NCI-H510A treated with DMSO at 0.1 percent for 48 hours (cell line): ENCODE data around the gene AGBL2.
"Not testable (repeated sequence)": the region's sequence is repeated elsewhere in the genome, so short reads cannot be mapped to it uniquely, and the experiment has no call there.

Source experiments
- DNase-seq: peaks from one replicate; lab custom pipeline; 2025; lab: John Stamatoyannopoulos, UW

AGBL2 gene

GRCh38 chr11:47715082-47715669 lies at the start of gene AGBL2:
AGBL2 (minus strand) TSS chr11:47715369; CDS start chr11:47714650, 719 bp downstream.
- DNase-seq, result peak; percentile 68

GRCh38 chr11:47759291-47759690 lies 44.1 kb upstream of the AGBL2 start:
- not testable (repeated sequence) for DNase-seq

DNA sequence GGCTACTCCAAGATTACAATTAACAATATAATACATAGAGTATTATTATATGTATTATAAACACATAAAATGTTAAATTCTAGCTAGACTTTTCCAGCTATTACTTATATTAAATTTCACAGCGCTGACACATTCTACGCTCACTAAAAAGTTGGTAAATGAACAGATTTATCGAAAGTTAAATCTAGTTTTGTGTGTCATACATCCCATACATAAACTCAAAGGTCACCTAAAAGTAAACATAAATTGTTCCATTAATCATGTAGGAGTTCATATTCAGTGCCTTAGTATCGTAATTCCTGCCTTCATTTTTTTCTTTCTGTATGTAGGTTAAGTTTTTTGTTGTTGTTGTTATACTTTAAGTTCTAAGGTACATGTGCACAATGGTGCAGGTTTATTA lies 41.0 kb upstream of the AGBL2 start:
- DNase-seq, result no peak

DNA sequence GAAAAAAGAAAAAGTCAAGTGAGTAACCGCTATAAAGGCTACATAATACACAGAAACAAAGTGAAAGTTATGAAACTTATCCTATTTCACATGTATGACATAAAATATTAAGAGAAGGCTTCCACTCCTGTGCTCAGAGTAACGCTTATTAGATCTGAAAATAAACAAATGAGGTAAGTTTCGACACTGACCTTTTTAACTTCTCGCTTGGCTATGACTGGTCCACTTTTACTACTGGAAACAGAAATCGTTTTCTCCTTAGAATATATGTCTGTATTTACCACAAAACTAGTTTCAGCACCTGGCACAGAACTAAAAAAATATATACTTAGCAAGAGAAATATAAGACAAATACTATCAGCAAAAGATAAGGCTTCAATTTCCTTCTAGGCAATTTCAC lies 35.6 kb upstream of the AGBL2 start:
- DNase-seq, result no peak

DNA sequence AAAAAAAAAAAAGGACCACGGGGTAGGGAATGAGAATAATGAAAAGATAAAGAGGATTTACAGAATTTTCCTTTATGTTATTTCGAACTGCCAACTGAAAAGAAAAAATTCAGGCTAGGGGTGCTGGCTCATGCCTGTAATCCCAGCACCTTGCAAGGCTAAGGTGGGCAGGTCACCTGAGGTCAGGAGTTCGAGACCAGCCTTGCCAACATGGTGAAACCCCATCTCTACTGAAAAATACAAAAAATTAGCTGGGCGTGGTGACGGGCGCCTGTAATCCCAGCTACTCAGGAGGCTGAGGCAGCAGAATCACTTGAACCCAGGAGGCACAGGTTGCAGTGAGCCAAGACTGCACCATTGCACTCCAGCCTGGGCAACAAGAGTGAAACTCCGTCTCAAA lies 27.3 kb upstream of the AGBL2 start:
- not testable (repeated sequence) for DNase-seq

GRCh38 chr11:47737817-47738216 lies 22.6 kb upstream of the AGBL2 start:
- not testable (repeated sequence) for DNase-seq

GRCh38 chr11:47732271-47732670 lies 17.1 kb upstream of the AGBL2 start:
- no peak for DNase-seq

GRCh38 chr11:47731475-47731874 lies 16.3 kb upstream of the AGBL2 start:
- no peak for DNase-seq

GRCh38 chr11:47726878-47727514 lies 11.8 kb upstream of the AGBL2 start:
- DNase-seq, result no peak

DNA sequence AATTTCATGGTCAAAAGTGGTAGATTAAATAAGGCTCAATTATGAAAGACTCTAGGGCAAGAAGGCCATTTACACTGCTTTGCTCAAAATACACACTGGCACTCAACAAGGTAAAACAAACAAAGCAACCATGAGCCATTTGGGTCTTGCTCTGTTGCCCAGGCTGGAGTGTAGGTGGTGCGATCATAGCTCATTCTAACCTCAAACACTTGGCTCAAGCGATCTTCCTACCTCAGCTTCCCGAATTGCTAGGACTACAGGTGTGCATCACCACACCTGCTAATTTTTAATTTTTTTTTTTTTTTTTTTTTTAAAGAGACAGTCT lies 10.9 kb upstream of the AGBL2 start:
- DNase-seq, result no peak

DNA sequence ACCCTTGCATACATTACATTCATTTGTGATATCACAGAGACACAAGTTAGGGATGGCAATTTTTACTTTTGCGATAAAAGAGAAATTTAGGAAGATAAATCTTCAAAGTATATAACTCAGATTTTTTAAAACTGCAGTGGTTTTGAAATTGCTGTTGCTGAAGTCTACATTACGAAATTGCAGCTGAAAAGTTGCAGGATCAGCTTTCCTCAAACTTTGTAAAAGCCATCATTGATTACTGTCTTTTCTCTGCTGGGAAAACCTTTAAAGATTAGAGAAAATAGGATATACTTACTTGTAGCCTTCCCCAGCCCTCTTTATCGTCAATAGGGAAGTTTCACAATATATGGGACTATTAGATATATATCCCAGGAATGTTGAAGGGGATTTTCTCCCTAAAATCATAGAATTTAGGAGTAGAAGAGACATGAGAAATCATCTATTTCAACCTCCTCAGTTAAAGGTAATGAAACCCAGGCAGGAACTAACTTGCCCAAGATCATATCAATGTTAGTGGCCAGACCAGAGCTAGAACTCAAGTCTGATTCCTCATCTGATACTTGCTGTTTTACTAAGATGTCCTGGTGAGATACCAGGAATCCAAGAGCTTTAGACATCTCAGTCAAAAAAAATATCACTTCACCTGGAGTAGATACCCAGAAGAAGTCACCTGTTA lies 10.4 kb upstream of the AGBL2 start:
- no peak for DNase-seq

- DNase-seq, result no peak
Observed at GRCh38 chr11:47724041-47724729, 9.0 kb upstream of the AGBL2 start.

GRCh38 chr11:47723041-47723440 lies 7.9 kb upstream of the AGBL2 start:
- DNase-seq, result no peak

GRCh38 chr11:47720651-47721050 lies 5.5 kb upstream of the AGBL2 start:
- DNase-seq, result no peak

- DNase-seq, result no peak
Observed at GRCh38 chr11:47716692-47717091, 1.5 kb upstream of the AGBL2 start.

DNA sequence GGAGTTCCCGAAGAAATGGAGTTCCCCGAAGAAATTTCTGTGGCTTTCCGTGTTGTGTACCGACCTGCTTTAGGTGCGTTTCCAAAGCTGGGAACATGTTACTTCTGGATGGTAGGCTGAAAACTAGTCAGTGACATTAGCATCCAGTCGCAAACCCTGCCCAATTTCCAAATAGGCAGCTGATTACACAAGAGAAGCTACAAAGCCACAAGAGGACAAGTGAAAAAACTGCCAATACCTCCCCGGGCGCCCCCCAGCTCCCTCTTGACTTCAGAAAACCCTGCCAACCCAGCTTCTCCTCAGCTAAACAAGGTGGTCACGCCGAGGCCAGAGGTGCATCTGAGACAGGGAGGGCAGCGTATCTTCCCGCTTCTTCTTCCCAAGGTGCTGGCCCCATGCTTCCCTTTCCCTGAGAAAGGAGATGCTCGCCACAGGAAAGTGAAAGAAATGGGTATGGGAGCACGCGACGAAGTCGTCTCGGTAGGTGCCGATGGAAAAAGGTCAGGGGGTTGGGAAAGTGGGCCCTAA lies 551 bp downstream of the AGBL2 start:
- no peak for DNase-seq

- no peak for DNase-seq
Observed at GRCh38 chr11:47711816-47712215, 3.4 kb downstream of the AGBL2 start.

- no peak for DNase-seq
Observed at GRCh38 chr11:47711225-47711624, 3.9 kb downstream of the AGBL2 start.

GRCh38 chr11:47707275-47707786 lies 7.8 kb downstream of the AGBL2 start:
- DNase-seq, result not testable (repeated sequence)

DNA sequence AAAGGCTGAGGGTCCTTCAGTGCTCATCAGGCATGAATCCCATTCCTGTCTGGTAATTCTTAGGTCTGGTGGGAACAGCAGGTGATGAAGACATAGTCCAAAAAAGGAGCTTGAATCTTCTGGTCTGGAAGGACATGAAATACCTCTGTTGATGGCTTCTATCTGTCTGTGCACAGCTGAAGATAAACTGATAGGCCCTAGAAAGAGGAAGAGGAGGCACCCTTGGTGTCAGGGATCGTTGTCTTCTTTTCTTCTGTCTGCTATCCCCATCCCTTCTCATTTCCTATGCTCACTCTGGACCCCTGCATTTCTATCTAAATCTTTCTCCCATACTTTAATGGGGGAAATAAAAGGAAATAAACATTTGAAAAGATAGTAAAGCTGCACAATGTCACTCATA lies 9.4 kb downstream of the AGBL2 start:
- no peak for DNase-seq

DNA sequence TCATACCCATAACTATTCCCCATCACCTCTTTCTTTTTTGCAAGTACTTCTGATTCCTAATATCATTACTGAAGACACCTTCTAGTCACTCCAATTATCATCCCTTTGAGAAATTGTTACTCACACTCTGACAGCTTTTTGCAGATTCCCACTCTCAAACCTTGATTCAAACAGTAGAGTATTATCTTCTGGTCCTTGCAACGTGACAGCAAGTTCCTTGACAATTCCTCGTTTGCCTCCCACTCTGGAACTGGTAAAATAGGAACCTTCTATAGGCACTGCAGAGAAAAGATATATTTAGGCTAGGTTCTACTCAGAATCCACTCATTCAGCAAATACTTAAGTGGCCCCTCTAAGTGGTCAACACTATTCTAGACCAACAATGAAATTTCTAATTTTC lies 23.2 kb downstream of the AGBL2 start:
- no peak for DNase-seq

- no peak for DNase-seq
Observed at GRCh38 chr11:47689480-47689879, 25.7 kb downstream of the AGBL2 start.

- DNase-seq, result no peak
Observed at GRCh38 chr11:47688991-47689390, 26.2 kb downstream of the AGBL2 start.
